Stimulated activated naive CD4-positive, alpha-beta T cell (primary cell): ENCODE measurements around the gene FGF1.
"Not testable (repeated sequence)": the region's sequence is repeated elsewhere in the genome, so short reads cannot be mapped to it uniquely, and the experiment has no call there.

Experiments used
- DNase-seq, 6 experiments: peaks; one replicate each; lab custom pipeline; 2025; lab: John Stamatoyannopoulos, UW

FGF1 gene

GRCh38 chr5:142670804-142671203, 15.1 kb downstream of the FGF1 start:
- no peak for DNase-seq

- DNase-seq, result no peak
Observed at GRCh38 chr5:142669477-142669876, 16.4 kb downstream of the FGF1 start.

GRCh38 chr5:142668336-142668735, 17.6 kb downstream of the FGF1 start:
- DNase-seq, result no peak

GRCh38 chr5:142667831-142668230, 18.1 kb downstream of the FGF1 start:
- DNase-seq, result no peak

- no peak for DNase-seq
Observed at GRCh38 chr5:142664636-142665035, 21.3 kb downstream of the FGF1 start.

- DNase-seq, result no peak
Observed at GRCh38 chr5:142664067-142664466, 21.8 kb downstream of the FGF1 start.

- no peak for DNase-seq
Observed at GRCh38 chr5:142663246-142663645, 22.6 kb downstream of the FGF1 start.

GRCh38 chr5:142661957-142662356, 23.9 kb downstream of the FGF1 start:
- no peak for DNase-seq

- no peak for DNase-seq
Observed at GRCh38 chr5:142661143-142661542, 24.7 kb downstream of the FGF1 start.

GRCh38 chr5:142660731-142661130, 25.2 kb downstream of the FGF1 start:
- DNase-seq, result no peak

- DNase-seq, result no peak
Observed at GRCh38 chr5:142660196-142660595, 25.7 kb downstream of the FGF1 start.

- DNase-seq, result no peak
Observed at GRCh38 chr5:142659405-142659804, 26.5 kb downstream of the FGF1 start.

- DNase-seq, result no peak
Observed at GRCh38 chr5:142658278-142658677, 27.6 kb downstream of the FGF1 start.

GRCh38 chr5:142657446-142657845, 28.4 kb downstream of the FGF1 start:
- no peak for DNase-seq

- DNase-seq, result peak; percentile 23 to 64 (median 40)
Observed at GRCh38 chr5:142655339-142656267, 30.3 kb downstream of the FGF1 start.

GRCh38 chr5:142654578-142655058, 31.3 kb downstream of the FGF1 start:
- no peak for DNase-seq

- no peak for DNase-seq
Observed at GRCh38 chr5:142653321-142653720, 32.6 kb downstream of the FGF1 start.

GRCh38 chr5:142652563-142652962, 33.3 kb downstream of the FGF1 start:
- no peak for DNase-seq

GRCh38 chr5:142650881-142651280, 35.0 kb downstream of the FGF1 start:
- DNase-seq, result no peak

- DNase-seq, result no peak
Observed at GRCh38 chr5:142650060-142650459, 35.8 kb downstream of the FGF1 start.

GRCh38 chr5:142648108-142648507, 37.8 kb downstream of the FGF1 start:
- DNase-seq, result not testable (repeated sequence)

- no peak for DNase-seq
Observed at GRCh38 chr5:142645456-142645855, 40.4 kb downstream of the FGF1 start.

GRCh38 chr5:142644640-142645361, 41.1 kb downstream of the FGF1 start:
- DNase-seq, result no peak
